ENCODE measurements around the gene FHDC1. TPM values are rescaled to one million over a fixed set of nuclear protein-coding genes. Genes with fewer than 3 reads are reported as not detected.

Gene FHDC1
- polyA plus RNA-seq, 3 donors = 0.21 TPM; not detected in 2

- no peak overlapping the region for H3K4me3 ChIP-seq (replicated peaks in 1 of 3; ENCODE audit: low read depth in 2 of 3, low read length in 3 of 3)
- H3K9me3 ChIP-seq (replicated peaks in 1 of 2; ENCODE audit: control insufficient read depth in 1 of 2, insufficient read depth in 1 of 2, low read length in 2 of 2) = no peaks in the 10 kb centered on the region
- Mint-ChIP-seq H3K36me3 (no peaks in the 10 kb centered on the region), H3K27me3 (ENCODE audit: low read depth in 3 of 3) (peaks cover 0 to 6% (median 2%) of the 10 kb centered on the region in 3 donors), H3K9me3 (peaks cover 0 to 2% (median 0%) of the 10 kb centered on the region in 7 donors), H3K27ac (no peak overlapping the region), H3K4me1 (no peaks in the 10 kb centered on the region), H3K4me3 (no peak overlapping the region)
- TF ChIP-seq, protein P1, sequence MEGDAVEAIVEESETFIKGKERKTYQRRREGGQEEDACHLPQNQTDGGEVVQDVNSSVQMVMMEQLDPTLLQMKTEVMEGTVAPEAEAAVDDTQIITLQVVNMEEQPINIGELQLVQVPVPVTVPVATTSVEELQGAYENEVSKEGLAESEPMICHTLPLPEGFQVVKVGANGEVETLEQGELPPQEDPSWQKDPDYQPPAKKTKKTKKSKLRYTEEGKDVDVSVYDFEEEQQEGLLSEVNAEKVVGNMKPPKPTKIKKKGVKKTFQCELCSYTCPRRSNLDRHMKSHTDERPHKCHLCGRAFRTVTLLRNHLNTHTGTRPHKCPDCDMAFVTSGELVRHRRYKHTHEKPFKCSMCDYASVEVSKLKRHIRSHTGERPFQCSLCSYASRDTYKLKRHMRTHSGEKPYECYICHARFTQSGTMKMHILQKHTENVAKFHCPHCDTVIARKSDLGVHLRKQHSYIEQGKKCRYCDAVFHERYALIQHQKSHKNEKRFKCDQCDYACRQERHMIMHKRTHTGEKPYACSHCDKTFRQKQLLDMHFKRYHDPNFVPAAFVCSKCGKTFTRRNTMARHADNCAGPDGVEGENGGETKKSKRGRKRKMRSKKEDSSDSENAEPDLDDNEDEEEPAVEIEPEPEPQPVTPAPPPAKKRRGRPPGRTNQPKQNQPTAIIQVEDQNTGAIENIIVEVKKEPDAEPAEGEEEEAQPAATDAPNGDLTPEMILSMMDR (IDR thresholded peaks at IDR 0.05) = no peak
- H3K4me2 ChIP-seq (replicated peaks; ENCODE audit: extremely low read depth, low read length, poor library complexity, severe bottlenecking) = no peak overlapping the region
- no peaks in the 10 kb centered on the region for H3K4me1 ChIP-seq (ENCODE audit: control insufficient read depth in 1 of 2, insufficient read depth in 2 of 2, low read length in 2 of 2)
- DNase-seq = no peak
- WGBS (ENCODE audit: insufficient coverage) = 100% methylated on average over 1 of the region's 9 CpGs
- intact Hi-C loops (cut with micrococcal nuclease) = no loop called here
- H3K36me3 ChIP-seq (replicated peaks in 1 of 2; ENCODE audit: control insufficient read depth in 1 of 2, insufficient read depth in 2 of 2, low read length in 2 of 2) = no peaks in the 10 kb centered on the region
- H3K9ac ChIP-seq (ENCODE audit: insufficient read depth, low read length, poor library complexity, severe bottlenecking) = no peak overlapping the region
- no peak overlapping the region for H2AFZ ChIP-seq (ENCODE audit: insufficient read depth, low read depth, low read length, poor library complexity, severe bottlenecking)
- H3K27me3 ChIP-seq (ENCODE audit: control insufficient read depth in 2 of 2, insufficient read depth in 2 of 2, low read length in 2 of 2) = no peaks in the 10 kb centered on the region
- H3K27ac ChIP-seq (ENCODE audit: low read depth in 1 of 2, low read length in 2 of 2) = no peak overlapping the region
- H4K20me1 ChIP-seq (ENCODE audit: insufficient read depth, low read length) = no peaks in the 10 kb centered on the region
- no peaks in the 10 kb centered on the region for H3K79me2 ChIP-seq (ENCODE audit: insufficient read depth, low read length)
Measured at GRCh38 chr4:152973629-152974467, 37.7 kb downstream of the FHDC1 start.

- Histone ChIP-seq H2AFZ (ENCODE audit: insufficient read depth, low read depth, low read length, poor library complexity, severe bottlenecking) (no peak overlapping the region), H3K4me1 (ENCODE audit: control insufficient read depth in 1 of 2, insufficient read depth in 2 of 2, low read length in 2 of 2) (no peaks in the 10 kb centered on the region), H3K9me3 (replicated peaks in 1 of 2; ENCODE audit: control insufficient read depth in 1 of 2, insufficient read depth in 1 of 2, low read length in 2 of 2) (no peaks in the 10 kb centered on the region), H3K27ac (ENCODE audit: low read depth in 1 of 2, low read length in 2 of 2) (no peak overlapping the region), H3K4me2 (replicated peaks; ENCODE audit: extremely low read depth, low read length, poor library complexity, severe bottlenecking) (no peak overlapping the region), H3K36me3 (replicated peaks in 1 of 2; ENCODE audit: control insufficient read depth in 1 of 2, insufficient read depth in 2 of 2, low read length in 2 of 2) (no peaks in the 10 kb centered on the region), H3K9ac (ENCODE audit: insufficient read depth, low read length, poor library complexity, severe bottlenecking) (no peak overlapping the region), H3K79me2 (ENCODE audit: insufficient read depth, low read length) (no peaks in the 10 kb centered on the region), H3K27me3 (ENCODE audit: control insufficient read depth in 2 of 2, insufficient read depth in 2 of 2, low read length in 2 of 2) (no peaks in the 10 kb centered on the region), H3K4me3 (replicated peaks in 1 of 3; ENCODE audit: low read depth in 2 of 3, low read length in 3 of 3) (no peak overlapping the region), H4K20me1 (ENCODE audit: insufficient read depth, low read length) (no peaks in the 10 kb centered on the region)
- TF ChIP-seq, protein P1 (IDR thresholded peaks at IDR 0.05) = no peak
- Mint-ChIP-seq H3K9me3 (peaks cover 0 to 2% (median 0%) of the 10 kb centered on the region in 7 donors), H3K27me3 (ENCODE audit: low read depth in 3 of 3) (peaks cover 0 to 6% (median 2%) of the 10 kb centered on the region in 3 donors), H3K4me3 (no peak overlapping the region), H3K27ac (no peak overlapping the region), H3K36me3 (no peaks in the 10 kb centered on the region), H3K4me1 (no peaks in the 10 kb centered on the region)
- intact Hi-C loops (cut with micrococcal nuclease) = no loop called here
- 94% methylated on average over 23 of the region's 28 CpGs for WGBS (ENCODE audit: insufficient coverage)
- no peak for DNase-seq
Measured at GRCh38 chr4:152974468-152975379, 38.6 kb downstream of the FHDC1 start.
